HepG2 (cell line): Measurements from ENCODE around the gene CRYZL1. TPM values are rescaled to one million over a fixed set of nuclear protein-coding genes. Genes with fewer than 3 reads are reported as not detected.

ENCODE experiments used
- CCDC6 ChIP-seq: sonication (generic); formaldehyde crosslinking; IDR thresholded peaks from 2 replicates; pipeline ENCODE4 v1.8.1; 2022; ENCODE audit warnings: mild to moderate bottlenecking, missing genetic modification reagents, moderate library complexity
- CEBPB ChIP-seq: IDR thresholded peaks from 2 replicates; pipeline ENCODE4 v1.6.1; 2011; ENCODE audit warnings: low read depth, low read length, improper control_type of control experiment, borderline replicate concordance
- EP300 ChIP-seq, 3 experiments: sonication (generic) in 1 of 3; formaldehyde crosslinking in 1 of 3; IDR thresholded peaks; 2 replicates each; pipeline versions ENCODE4 v1.5.1 to v1.6.1; 2011 to 2020; ENCODE audit warnings: low read depth in 2 of 3, low read length in 2 of 3, borderline replicate concordance in 1 of 3, improper control_type of control experiment in 1 of 3, mild to moderate bottlenecking in 1 of 3, missing genetic modification reagents in 1 of 3, moderate library complexity in 1 of 3
- MLX ChIP-seq: IDR thresholded peaks from 2 replicates; pipeline ENCODE4 v1.6.1; 2016
- NFIC ChIP-seq: IDR thresholded peaks from 2 replicates; pipeline ENCODE4 v1.6.1; 2012; ENCODE audit warnings: mild to moderate bottlenecking, low read length, inconsistent platforms
- SKI ChIP-seq: fragments of 450-650 bp; IDR thresholded peaks from one replicate; pipeline ENCODE4 v1.6.1; 2018; ENCODE audit warnings: mild to moderate bottlenecking; ENCODE audit not compliant: partially characterized antibody
- SMAD3 ChIP-seq: sonication (generic); formaldehyde crosslinking; IDR thresholded peaks from 2 replicates; pipeline ENCODE4 v1.4.0; 2020; ENCODE audit warnings: missing genetic modification reagents
- ZBTB42 ChIP-seq: sonication (generic); formaldehyde crosslinking; IDR thresholded peaks from 2 replicates; pipeline ENCODE4 v1.5.0; 2020; ENCODE audit warnings: mild to moderate bottlenecking, missing genetic modification reagents
- ZFP37 ChIP-seq: sonication (generic); formaldehyde crosslinking; IDR thresholded peaks from 2 replicates; pipeline ENCODE4 v1.4.0; 2020; ENCODE audit warnings: missing genetic modification reagents, borderline replicate concordance
- ZKSCAN5 ChIP-seq: sonication (generic); formaldehyde crosslinking; IDR thresholded peaks from 2 replicates; pipeline ENCODE4 v1.5.1; 2020; ENCODE audit warnings: mild to moderate bottlenecking, missing genetic modification reagents
- ZNF274 ChIP-seq: sonication (generic); formaldehyde crosslinking; IDR thresholded peaks from 2 replicates; pipeline ENCODE4 v1.5.1; 2020; ENCODE audit warnings: mild to moderate bottlenecking, missing genetic modification reagents
- ZNF468 ChIP-seq: sonication (generic); formaldehyde crosslinking; IDR thresholded peaks from 2 replicates; pipeline ENCODE4 v1.8.0; 2022; ENCODE audit warnings: mild to moderate bottlenecking, moderate library complexity, missing genetic modification reagents
- ZNF562 ChIP-seq: sonication (generic); formaldehyde crosslinking; IDR thresholded peaks from 2 replicates; pipeline ENCODE4 v1.8.0; 2022; ENCODE audit warnings: missing genetic modification reagents, borderline replicate concordance
- ZNF629 ChIP-seq: sonication (generic); formaldehyde crosslinking; conservative IDR thresholded peaks from 2 replicates; pipeline ENCODE4 v1.5.0; 2020; ENCODE audit warnings: missing genetic modification reagents
- ZNF678 ChIP-seq: sonication (generic); formaldehyde crosslinking; IDR thresholded peaks from 2 replicates; pipeline ENCODE4 v1.4.0; 2020; ENCODE audit warnings: mild to moderate bottlenecking, missing genetic modification reagents
- ZNF704 ChIP-seq: sonication (generic); formaldehyde crosslinking; IDR thresholded peaks from 2 replicates; pipeline ENCODE4 v1.8.1; 2023; ENCODE audit warnings: mild to moderate bottlenecking, inconsistent platforms, moderate library complexity, missing genetic modification reagents, borderline replicate concordance
- ZNF710 ChIP-seq: sonication (generic); formaldehyde crosslinking; IDR thresholded peaks from 2 replicates; pipeline ENCODE4 v1.5.0; 2020; ENCODE audit warnings: mild to moderate bottlenecking, missing genetic modification reagents, borderline replicate concordance
- polyA plus RNA-seq, 8 experiments: library from polyadenylated mRNA; depleted of rRNA in 3 of 8; stranded (reverse) in 7 of 8; unstranded in 1 of 8; fragments of >200 nt; fragmentation: Illumina TruSeq in 4 of 8; extraction: Trizol in 4 of 8; gene quantifications; 2 replicates each; pipeline versions ENCODE4 v1.2.1 to v1.2.3, GENCODE V29; 2011 to 2016; ENCODE audit warnings: low read depth in 4 of 8, missing spikeins in 1 of 8, mixed read lengths in 1 of 8; ENCODE audit not compliant: insufficient read depth in 1 of 8
- total RNA-seq, 5 experiments: library from RNA; depleted of rRNA; stranded (reverse); fragments of >200 nt; fragmentation: Illumina TruSeq; extraction: Trizol; gene quantifications; 2 replicates each; pipeline ENCODE4 v1.2.3, GENCODE V29; 2016; ENCODE audit warnings: low read depth in 1 of 5

CRYZL1 gene
- total and polyA plus RNA-seq, 2 of the 13 experiments (the other 11 are each of a cell fraction or from before 2014, with no cell fraction given), result 20.3 to 27.7 TPM

GRCh38 chr21:33687634-33688033 is 46.1 kb upstream of the CRYZL1 start (continued):
- TF ChIP-seq ZNF629 (CRISPR knock-in tag), result no peak
- TF ChIP-seq CEBPB, result no peak
- TF ChIP-seq ZNF562 (CRISPR knock-in tag), result no peak
- TF ChIP-seq ZNF274 (CRISPR knock-in tag), result no peak
- no peak for TF ChIP-seq ZFP37 (CRISPR knock-in tag)
- TF ChIP-seq NFIC, result peak; percentile 89
- TF ChIP-seq ZNF468 (CRISPR knock-in tag), result no peak
- no peak for TF ChIP-seq ZKSCAN5 (CRISPR knock-in tag)
- TF ChIP-seq MLX (CRISPR knock-in tag), result 0 out of 2 replicates have a peak, but pooled peaks have one; percentile 18
- no peak for TF ChIP-seq ZNF710 (CRISPR knock-in tag)
- TF ChIP-seq CCDC6 (CRISPR knock-in tag), result no peak
- peak in 1 of 2 experiments; percentile 70; a peak in 2 of 4 replicates for TF ChIP-seq EP300 (IDR thresholded peaks at IDR 0.05; ENCODE audit: low read depth in 2 of 2, low read length in 2 of 2)
- no peak for TF ChIP-seq EP300 (CRISPR knock-in tag; IDR thresholded peaks at IDR 0.05; ENCODE audit: borderline replicate concordance)
- TF ChIP-seq SMAD3 (CRISPR knock-in tag), result no peak
- TF ChIP-seq ZBTB42, result no peak
- TF ChIP-seq ZNF704 (CRISPR knock-in tag), result no peak
- TF ChIP-seq ZNF678 (CRISPR knock-in tag), result no peak
- TF ChIP-seq SKI, result peak; percentile 63
